HG03159 (cell line): ENCODE data around the gene NRG2.

Experiments used
- ATAC-seq: cut with Tn5 transposase; IDR thresholded peaks from one replicate; pipeline ENCODE4 v1.9.1; 2021; ENCODE audit warnings: mild to moderate bottlenecking, moderate library complexity; ENCODE audit not compliant: unreplicated experiment

The NRG2 gene

DNA sequence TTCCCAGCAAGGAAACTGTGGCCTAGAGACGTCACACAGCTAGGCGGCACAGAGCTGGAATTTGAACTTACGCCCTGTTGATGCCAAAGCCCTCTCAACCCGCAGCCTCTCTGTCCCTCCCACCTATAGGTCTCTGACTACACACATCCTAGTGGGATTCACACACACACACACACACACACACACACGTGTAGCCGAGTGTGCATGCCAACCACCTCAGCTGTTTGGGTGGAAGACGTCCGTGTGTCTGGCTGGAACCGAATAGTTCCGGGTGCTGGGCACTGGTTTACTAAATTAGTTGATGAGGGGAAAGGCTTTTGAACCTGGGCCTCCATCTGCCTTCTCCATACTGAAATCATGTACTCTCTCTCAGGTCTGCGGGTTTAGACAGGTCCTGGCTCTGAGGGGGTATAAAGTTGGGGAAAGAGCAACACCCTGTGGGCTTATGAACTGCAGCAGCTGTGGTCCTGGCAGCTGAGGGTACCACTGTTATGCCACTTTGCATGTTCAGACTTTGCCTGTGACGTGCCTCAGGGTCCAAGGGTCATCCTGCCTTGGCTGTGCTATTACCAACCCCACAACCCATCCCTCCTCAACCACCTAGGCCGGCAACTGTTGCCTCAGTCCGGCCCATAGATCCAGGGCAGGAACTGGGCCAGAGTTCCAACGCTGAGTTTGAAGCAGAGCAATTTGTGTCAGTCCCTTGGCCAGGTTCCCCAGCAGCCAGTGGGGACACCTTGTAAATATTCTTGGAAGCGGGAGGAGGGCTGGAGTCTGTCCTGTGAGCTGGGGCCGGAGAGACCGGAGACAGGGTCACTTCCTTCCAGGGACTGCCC lies 197.0 kb downstream of the NRG2 start:
- no peak for ATAC-seq

DNA sequence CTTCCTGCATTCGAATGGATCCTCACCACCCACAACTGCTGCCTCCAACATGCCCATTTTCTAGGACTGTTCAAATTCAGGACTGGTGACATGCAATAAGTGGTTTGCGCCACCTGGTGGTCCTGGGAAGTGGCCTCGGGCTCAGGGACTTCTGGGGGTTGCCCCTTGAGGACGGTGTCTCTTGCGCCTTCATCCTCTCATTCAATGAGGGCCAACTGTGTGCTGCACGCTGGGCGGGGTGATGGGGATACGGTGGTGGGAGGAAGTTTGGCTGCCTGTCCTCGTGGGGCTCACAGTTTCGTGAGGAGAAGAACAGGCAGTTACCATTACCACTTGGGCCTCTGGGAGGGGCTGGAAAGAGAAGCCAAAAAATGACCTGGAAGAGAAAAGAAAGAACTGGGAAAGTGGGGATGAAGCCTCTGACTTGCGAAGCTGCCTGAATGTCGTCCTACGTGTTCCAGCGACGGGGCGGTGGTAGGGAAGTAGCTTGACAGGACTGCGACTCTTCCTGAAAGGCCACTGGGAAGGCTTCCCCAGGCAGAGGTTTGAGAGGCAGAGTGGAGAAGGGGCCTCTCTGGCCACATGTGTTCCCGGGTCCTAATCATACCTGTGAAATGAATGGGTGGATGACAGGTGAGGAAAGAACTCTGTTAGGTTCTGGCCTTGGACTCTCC lies 198.5 kb downstream of the NRG2 start:
- peak; percentile 48 for ATAC-seq

DNA sequence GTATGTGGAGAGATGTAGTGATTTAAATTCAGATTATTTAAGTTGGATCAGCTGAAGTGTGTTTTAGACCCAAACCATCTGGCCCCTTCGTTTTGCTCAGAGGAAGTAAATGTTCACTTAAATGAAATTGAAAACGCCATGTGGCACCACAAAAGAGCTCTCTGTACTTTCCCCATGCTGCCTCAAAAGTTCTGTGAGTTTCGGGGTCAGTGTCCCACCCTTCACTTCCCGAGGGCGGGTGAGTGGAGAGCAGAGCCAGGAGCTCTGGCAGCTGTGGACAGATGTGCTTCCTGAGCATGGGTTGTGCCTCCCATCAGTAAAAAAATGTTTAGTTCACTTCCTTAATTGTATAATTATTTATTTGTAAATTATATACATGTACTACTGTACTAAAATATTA lies 199.1 kb downstream of the NRG2 start:
- no peak for ATAC-seq

DNA sequence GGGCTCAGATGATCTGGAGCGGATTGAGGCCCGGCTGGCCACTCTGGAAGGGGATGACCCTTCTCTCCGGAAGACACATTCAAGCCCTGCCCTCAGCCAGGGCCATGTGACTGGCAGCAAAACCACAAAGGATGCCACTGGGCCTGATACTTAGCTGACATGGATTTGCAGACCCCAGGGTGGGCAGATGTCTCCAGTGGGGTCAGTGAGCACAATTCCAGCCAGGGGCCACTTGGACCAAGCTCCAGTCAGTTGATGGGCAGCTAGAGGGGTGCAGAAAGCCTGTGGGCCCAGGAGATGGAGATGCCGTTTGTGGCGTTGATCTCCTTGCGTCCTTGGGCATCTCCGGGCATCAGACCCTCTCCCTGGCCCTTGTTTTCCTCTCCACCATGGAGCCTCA lies 200.8 kb downstream of the NRG2 start:
- no peak for ATAC-seq

DNA sequence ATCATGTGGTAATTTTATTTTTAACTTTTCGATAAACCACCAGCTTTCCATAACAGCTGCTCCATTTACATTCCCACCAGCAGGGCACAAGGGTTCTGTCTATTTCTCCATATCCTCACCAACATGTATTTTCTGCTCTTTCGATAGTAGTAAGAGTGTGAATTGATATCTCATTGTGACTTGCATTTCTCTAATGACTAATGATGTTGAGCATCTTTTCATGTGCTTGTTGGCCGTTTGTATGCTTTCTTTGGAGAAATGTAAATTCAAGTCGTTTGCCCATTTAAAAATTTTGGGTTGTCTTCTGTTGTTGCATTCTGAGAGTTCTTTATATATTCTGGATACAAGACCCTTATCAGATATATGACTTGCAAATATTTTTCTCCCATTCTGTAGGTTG lies 201.6 kb downstream of the NRG2 start:
- ATAC-seq, result no peak

DNA sequence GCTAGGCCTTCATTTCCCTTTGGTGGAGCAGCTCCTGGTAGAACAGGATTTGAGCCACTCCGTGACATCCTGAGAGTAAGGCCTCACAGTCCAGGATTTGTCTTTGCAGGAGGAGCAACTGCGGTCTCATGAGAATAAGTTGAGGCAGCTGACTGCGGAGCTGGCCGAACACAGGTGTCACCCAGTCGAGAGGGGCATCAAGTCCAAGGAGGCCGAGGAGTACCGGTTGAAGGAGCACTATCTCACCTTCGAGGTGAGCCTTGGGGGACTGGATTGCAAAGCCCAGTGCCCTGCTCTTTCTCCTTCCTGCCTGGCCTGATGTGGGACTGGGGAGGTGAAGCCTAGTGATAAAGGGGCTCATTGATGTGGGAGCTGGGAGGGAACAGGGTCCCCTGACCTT lies 203.2 kb downstream of the NRG2 start:
- no peak for ATAC-seq

DNA sequence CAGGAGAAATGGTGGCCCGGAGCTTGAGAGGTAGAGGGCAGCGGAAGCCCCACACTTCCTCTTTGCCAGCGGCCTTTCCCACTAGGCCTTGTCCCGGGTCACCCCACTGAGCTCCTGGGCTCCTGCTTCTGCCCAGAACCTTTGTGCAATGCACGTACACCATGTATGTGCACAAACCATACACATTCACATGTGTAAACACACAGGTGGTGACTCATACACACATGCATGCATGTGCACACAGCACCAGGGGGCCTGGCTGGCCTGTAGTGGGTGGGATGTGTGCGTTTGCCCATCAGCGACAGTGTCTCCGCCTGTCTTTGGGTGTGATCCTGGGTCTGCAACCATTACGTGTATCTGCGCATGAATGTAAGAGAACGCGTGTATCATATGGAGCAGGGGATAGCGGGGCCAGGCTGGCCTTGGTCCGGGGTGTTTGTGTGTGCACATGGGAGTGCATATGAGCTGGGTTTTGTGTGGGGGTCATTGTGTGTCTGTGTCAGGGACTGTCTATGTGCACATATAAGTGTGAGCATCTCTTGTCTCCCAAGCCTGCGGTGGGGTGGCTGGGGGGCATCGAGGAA lies 203.8 kb downstream of the NRG2 start:
- no peak for ATAC-seq

DNA sequence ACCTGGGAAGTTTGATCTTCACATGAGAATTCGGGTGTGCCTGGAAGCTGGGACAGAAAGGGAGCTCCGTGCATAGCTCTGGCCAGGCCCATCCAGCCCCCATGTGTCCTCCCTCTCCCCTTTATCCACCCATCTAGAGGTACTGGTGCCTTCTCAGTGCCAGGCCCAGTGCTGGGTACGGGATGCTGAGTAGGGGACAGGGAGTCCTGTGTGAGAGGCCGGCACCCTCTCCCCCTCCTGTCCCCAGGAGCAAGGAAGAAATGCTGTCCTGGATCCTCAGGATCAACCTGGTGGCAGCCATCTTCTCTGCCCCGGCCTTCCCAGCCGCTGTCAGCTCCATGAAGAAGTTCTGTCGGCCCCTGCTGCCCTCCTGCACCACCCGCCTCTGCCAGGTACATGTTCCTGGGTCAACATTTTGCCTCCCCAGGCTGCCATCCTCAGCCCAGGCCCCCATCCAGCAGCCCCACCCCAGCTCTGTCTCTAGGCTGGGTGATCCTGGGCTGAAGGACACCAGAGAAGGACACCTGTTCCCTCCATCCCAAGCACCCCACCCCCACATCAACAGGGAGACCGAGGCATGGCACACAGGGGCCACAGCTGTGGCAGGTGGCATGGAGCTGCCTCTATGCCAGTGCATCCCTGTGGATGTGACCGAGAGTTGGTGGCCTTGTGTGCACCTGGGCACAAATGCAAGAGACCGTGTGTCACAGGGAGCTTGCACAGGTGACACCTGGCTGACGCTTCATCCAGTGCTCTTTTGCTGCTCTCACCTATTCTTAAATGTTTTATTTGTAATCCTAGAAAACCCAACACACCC lies 204.5 kb downstream of the NRG2 start:
- ATAC-seq, result no peak

DNA sequence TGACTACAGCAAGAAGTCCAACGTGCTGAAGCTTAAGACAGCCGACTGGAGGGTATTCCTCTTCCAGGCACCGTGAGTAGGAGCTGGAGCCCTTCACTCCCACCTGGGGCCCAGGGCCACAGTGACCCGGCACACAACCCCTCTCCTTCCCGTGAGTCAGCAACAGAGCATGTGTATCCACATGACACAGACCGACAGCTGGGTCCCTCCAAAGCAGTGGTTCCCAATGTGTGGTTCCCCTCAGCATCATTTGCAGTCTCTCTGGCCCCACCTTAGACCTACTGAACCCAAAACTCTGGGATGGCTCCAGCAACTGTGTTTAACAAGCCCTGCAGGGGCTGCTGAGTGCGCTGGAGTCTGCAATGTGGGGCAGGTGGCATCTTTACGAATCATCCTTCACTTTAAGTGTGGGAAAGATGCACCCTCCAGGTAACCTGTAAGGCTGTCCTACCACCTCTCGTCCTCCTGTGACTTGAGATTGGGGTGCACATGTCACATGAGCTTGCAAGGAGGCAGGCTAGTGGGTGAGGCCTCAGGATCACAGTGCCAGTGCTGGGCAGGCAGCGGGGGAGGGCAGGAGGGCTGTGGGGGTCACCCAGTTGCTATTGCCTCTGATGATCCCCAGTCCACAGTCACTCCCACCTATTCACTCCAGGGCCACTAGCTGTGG lies 205.3 kb downstream of the NRG2 start:
- ATAC-seq, result no peak

DNA sequence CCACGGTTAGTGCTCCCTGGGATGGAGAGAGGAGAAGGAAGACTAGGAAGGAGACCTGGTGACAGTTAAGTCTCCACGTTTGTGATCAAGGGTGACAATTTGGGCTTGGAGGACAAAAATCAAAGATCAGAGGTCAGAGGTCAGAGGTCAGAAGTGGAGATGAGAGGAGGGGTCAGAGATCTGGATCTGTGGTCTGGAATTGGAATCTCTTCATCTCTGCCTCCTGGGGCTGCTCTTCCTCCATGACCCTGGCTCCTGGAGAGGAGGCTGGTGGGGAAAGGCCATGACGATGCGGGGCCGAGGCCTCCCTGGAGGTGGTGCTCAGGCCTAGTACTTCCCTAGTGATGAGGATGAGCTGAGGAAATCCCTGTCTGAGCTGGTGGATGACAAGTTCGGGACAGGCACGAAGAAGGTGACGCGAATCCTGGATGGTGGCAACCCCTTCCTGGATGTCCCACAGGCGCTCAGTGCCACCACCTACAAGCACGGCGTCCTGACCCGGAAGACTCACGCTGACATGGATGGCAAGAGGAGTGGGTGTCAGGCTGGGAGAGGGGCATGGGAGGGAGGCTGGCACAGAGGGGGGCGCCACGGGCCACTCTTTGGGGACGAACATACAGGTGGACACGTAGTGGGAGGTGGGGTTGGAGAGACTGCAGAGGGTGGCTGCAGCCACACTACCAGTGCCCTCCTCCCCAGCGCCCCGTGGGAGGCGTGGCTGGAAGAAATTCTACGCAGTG lies 206.5 kb downstream of the NRG2 start:
- no peak for ATAC-seq

DNA sequence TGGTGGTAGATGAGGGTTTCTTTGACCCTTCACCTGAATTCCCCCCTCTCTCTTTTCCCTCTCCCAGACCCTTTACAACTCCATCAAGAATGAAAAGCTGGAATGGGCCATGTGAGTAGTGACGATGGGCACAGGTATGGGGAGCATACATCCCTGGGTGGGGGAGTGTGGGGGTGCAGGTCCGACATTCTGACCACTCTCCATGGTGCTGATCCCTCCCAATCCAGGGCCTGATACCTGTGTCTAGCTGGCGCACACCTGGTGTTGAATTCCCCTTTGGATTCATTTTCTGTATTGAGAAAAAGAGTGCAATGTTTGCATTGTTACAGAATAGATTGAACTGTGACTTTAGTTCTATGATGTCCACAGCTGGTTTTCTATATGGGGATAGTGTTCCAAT lies 207.4 kb downstream of the NRG2 start:
- no peak for ATAC-seq

DNA sequence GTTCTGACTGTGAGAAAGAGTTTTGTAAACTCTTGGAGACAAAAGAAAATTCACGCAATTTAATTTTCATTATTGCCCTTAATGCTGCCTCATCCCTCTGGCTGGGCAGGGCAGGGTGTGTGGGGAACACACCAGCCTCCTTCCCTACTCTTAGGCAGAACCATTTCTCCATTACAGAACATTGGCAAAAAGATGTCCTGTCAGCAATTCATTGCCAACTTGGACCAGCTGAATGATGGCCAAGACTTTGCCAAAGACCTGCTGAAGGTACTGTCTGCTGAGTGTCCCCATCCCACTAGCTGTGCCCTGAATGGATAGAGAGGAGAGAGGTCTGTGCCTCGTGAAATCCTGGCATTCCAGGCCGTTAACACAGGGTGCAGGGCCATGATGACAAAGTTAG lies 209.6 kb downstream of the NRG2 start:
- no peak for ATAC-seq

DNA sequence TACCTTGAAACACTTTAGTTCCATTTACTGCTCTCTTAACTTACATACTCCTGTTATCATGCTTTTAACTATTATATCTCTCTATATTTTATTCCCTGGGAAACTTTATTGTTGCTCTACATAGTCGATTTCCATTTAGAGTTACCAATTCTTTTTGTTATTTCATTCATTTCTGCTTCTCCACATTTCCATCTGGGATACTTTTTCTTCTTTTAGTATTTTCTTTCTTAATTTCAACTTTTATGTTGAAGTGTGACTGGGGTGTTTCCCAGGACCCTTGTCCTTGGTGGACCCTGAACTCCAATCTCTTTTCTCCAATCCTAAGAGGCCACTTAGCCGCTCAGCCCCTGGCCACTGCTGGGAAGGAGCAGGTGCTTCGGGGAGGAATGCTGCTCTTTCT lies 211.5 kb downstream of the NRG2 start:
- ATAC-seq, result no peak

DNA sequence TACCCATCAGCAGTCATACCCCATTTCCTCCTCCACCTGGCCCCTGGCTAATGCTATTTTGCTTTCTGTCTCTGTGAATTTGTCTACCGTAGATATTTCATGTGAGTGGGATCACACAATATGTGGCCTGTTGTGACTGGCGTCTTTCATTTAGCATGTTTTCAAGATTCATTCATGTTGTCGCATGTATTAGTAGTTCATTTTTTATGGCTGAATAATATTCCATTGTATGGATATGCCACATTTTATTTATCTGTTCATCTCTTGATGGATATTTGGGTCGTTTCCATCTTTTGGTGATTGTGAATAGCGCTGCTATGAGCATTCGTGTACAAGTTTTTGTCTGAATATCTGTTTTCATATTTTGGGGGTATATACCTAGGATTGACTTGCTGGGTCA lies 213.6 kb downstream of the NRG2 start:
- no peak for ATAC-seq

DNA sequence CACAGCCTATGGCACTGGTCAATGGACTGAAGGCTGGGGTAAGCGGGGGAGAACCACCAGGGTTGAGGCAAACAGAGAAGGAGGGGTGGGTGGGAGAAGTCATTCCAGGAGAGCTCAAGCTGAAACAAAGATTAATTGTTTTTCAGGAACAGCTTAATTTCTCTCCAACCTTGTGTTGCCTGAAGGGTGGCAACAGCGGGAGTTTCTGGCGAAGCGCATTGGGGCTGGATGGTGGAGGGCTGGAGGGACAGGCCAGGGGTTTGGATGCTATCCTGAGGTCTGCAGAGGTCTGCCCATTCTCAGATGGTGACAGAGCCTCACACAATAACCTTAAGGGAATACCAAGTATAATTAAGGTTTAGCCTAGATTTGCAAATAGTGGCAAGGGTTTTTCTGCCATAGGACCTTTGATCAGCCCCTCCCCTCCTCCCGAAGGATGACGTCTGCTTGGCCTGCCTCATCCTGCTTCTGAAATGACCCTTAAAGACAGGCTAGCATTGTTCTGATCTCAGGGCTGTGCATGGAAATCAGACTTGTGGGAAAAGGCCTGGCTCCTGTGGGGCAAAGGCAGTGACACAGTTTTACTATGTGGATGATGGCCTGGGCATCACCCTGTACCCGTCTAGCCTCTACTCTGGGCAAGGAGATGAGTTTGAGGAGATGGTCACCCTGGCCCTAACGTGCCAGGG lies 214.7 kb downstream of the NRG2 start:
- ATAC-seq, result no peak

DNA sequence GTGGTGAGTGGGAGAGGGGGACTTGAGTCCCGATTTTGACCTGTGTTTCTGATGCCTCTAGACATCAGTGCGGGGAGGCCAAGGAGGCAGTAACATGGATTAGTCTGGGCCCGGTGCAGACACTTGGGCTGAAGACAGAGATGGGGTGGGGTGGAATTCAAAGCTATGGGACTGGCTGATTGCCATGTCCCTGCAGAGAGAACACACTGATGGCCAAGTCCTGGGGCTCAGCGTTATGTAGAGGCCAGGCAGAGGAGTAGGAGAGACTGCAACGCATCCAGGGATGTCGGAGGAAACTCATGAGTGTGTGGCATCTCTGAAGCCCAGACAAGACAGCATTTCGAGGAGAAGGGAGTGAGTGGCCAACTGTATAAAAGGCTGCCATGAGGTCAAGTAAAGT lies 217.4 kb downstream of the NRG2 start:
- ATAC-seq, result no peak

DNA sequence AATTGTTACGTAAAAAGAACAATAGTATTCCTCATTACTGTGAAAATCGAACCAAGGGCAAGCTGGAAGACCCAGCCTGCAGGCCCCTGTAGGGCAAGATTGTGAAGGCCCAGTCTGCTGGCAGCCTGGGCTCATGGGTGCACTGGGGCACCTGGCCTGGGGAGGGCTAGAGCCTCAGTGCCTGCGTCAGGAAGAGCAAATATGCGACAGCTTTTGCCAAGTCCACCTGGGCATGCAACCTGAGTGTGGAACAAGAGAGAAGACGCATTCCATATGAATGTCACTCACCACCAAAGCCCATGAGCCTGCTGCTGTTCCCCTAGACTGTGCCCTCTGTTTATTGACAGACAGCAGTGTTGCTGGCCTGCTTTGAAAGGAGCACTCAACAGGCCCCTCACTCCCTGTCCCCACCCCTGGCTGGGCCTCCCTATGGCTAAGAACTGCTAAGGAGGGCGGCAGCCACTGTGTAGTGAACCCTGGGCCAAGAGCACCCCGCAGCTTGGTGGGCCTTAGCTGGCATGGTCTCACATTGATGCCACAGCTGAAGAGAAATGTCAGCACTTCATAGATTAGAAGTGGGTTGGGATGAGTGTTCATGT lies 219.2 kb downstream of the NRG2 start:
- ATAC-seq, result no peak

DNA sequence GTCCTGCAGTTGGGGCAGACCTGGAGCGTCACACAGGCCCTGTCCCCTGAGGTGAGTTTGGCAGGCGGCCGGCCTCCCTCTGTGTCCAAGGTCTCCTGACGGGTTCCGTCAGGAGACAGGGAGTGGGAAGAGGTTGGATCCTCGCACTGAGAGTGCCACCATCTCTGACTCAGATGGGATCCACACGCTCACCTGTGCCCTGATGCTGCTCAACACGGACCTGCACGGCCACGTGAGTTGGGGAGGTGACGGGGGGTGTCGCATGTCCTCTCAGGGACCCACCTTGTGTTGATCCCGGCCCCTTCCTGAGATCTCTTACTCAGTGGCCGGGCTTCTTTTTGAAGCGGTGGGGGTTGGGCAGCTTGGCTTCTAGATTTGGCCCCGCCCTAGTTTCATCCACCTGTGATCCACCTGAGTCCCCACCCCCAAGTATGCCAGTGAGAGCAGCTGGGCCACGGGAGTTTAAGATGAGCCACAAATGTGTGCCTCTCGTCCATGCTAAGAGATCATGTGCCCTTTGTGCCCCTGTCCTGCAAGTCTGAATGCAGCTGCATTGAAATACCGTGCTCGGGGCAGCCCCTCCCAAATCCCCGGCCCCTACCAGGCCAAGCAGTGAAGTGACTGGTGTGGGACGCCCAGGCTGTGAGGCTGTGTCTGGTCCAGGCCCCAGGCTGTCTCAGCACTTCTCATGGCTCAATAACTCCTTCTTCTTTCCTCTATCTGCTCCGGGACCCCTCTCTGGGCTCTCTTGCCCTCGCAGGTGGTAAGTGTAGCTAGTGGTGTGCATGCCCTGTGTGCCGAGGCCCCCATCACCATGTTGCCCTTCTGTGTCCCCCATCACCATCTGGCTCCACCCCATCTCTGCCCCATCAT lies 220.3 kb downstream of the NRG2 start:
- no peak for ATAC-seq
